HFFc6 (cell line): ENCODE data around the gene SLC25A21. TPM values are rescaled to one million over a fixed set of nuclear protein-coding genes. Genes with fewer than 3 reads are reported as not detected.
A peak's percentile ranks its signal among the peaks of the same experiment; 100 is the strongest.

Source experiments
- DNase-seq: peaks from one replicate; pipeline ENCODE4 v3.0.0-alpha.2; 2018
- H3K27ac Mint-ChIP-seq: 2 replicates; pipeline ENCODE4 v1.8.0; 2020; ENCODE audit warnings: mild to moderate bottlenecking, mixed read lengths
- H3K27me3 Mint-ChIP-seq: 2 replicates; pipeline ENCODE4 v1.8.0; 2021; ENCODE audit warnings: mild to moderate bottlenecking, moderate library complexity, mixed read lengths; ENCODE audit not compliant: insufficient read depth
- H3K36me3 Mint-ChIP-seq: 2 replicates; pipeline ENCODE4 v1.8.0; 2021; ENCODE audit warnings: low read depth, mixed read lengths
- H3K4me1 Mint-ChIP-seq: 2 replicates; pipeline ENCODE4 v1.8.0; 2020; ENCODE audit warnings: low read depth, mixed read lengths
- H3K4me3 Mint-ChIP-seq: 2 replicates; pipeline ENCODE4 v1.8.0; 2020; ENCODE audit warnings: mild to moderate bottlenecking, moderate library complexity, mixed read lengths
- H3K9me3 Mint-ChIP-seq: 2 replicates; pipeline ENCODE4 v1.8.0; 2020; ENCODE audit warnings: mild to moderate bottlenecking, mixed read lengths
- CTCF ChIP-seq: fragments of 200-600 bp; sonication (generic); IDR thresholded peaks from 2 replicates; pipeline ENCODE4 v1.5.0; 2021; ENCODE audit warnings: antibody characterized with exemption, mild to moderate bottlenecking
- total RNA-seq, 6 experiments: library from RNA; stranded (reverse); fragmentation: NEBNext Ultra II Directional; extraction: Animal tissue kit (Norgen Biotek cat#: 25700); gene quantifications; 2 replicates in 1 of 6; 3 replicates in 5 of 6; pipeline ENCODE4 v1.2.3, GENCODE V29; 2021

SLC25A21 gene
- total RNA-seq, 6 experiments from 2014 or later = 0.33 to 1.1 (median 0.47) TPM

GRCh38 chr14:36662543-36663403 lies 509.6 kb downstream of the SLC25A21 start:
- Mint-ChIP-seq H3K36me3 (peaks cover 5% of the 10 kb centered on the region; the same call in 1 of the 2 replicates), H3K27me3 (peaks cover 51% of the 10 kb centered on the region), H3K4me3 (peak overlapping the region; percentile 89), H3K9me3 (peaks cover 6% of the 10 kb centered on the region; the same call in 1 of the 2 replicates), H3K4me1 (peaks cover 30% of the 10 kb centered on the region), H3K27ac (no peak overlapping the region)
- TF ChIP-seq CTCF = no peak
- peak; percentile 37 for DNase-seq

GRCh38 chr14:36662258-36662542 lies 510.2 kb downstream of the SLC25A21 start:
- peaks cover 57% of the 10 kb centered on the region for H3K27me3 Mint-ChIP-seq

DNA sequence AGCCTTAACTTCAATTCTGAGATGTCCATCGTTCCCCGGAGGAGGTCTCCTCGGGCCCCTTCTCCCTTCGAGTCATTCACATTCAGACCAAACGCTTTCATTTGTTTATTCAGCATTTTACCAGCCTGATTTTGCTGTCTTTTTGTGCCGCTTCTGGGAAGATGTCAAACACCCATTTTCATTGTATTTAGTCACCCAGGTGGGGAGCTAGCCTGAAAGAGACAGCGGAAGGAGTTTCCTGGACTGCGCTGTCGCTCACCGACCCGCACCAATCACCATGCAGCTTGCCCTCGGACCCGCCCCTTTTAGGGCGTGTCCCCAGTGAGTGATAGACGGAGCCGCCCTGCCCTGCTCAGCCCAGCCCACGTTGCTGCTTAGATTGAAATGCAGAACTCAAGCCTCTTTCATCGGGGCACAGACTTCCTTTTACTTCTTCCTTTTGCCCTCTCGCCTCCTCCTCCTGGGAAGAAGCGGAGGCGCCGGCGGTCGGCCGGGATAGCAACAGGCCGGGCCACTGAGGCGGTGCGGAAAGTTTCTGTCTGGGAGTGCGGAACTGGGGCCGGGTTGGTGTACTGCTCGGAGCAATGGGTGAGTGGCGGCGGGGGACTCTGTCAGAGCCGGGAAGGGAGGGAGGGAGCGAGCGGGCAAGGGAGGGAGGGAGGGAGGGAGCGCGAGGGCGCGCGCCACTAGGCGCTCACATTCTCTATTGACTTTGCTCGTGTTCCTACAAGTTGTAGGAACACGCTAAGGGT lies 510.7 kb downstream of the SLC25A21 start, which contains the start of gene PAX9:
Gene PAX9 (plus strand): TSS at position 355 of the 752 bp plus-strand sequence. CDS start 230 bp downstream, at position 585.
- no peak within 1 kb of the TSS for H3K27ac Mint-ChIP-seq
- H3K4me3 Mint-ChIP-seq = peak within 1 kb of the TSS; percentile 89
- peaks cover 30% of the 10 kb centered on the region for H3K4me1 Mint-ChIP-seq
- peak; percentile 66 for DNase-seq
- H3K27me3 Mint-ChIP-seq = peaks cover 62% of the 10 kb centered on the region
- TF ChIP-seq CTCF = no peak
- peaks cover 5% of the 10 kb centered on the region; the same call in 1 of the 2 replicates for H3K36me3 Mint-ChIP-seq
- peaks cover 6% of the 10 kb centered on the region; the same call in 1 of the 2 replicates for H3K9me3 Mint-ChIP-seq

More at GRCh38 chr14:36662258-36662542, 510.2 kb downstream of the SLC25A21 start:
- no peak overlapping the region for H3K27ac Mint-ChIP-seq
- H3K4me3 Mint-ChIP-seq = peak overlapping the region; percentile 89
- H3K4me1 Mint-ChIP-seq = peaks cover 30% of the 10 kb centered on the region
- peaks cover 5% of the 10 kb centered on the region; the same call in 1 of the 2 replicates for H3K36me3 Mint-ChIP-seq
- H3K9me3 Mint-ChIP-seq = peaks cover 6% of the 10 kb centered on the region; the same call in 1 of the 2 replicates
- no peak for DNase-seq
- no peak for TF ChIP-seq CTCF

DNA sequence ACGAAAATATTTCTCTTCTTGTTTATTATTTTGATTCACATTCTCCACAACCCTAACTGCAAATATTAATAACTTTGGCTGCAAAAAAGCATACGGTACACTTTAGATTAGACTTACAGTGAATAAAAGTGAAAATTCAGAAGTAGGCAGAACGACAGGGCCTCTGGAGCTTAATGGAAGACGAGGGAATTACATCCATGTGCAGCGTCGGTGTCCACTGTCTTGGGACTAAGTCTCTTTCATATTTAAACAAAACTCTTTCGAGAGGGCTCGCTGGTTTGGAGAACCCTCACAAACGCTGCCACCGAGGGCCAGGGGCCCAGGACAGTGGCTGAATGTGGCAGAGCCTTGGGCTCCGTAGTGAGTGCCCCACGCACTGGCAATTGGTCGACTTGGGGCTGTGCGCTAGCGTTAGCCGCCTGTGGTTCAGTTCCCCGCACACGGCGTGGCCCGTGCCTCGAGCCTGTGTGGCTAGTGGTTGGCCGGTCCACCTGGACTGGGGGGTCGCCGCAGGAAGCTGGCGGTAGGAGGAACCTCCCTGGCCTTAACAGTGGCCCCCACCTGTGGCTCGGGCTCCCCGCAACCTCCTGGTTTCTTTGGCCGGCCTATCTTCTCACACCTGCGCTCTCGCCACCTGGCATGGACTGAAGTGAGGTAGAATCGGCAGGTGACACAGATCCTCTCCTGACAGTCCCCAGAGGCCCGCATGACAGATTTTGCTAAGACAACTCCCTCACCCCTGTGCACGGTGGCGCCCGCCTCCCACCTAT lies 511.5 kb downstream of the SLC25A21 start:
- Mint-ChIP-seq H3K36me3 (peaks cover 5% of the 10 kb centered on the region; the same call in 1 of the 2 replicates), H3K4me1 (peaks cover 30% of the 10 kb centered on the region), H3K27ac (no peak overlapping the region), H3K27me3 (peaks cover 68% of the 10 kb centered on the region), H3K9me3 (peaks cover 6% of the 10 kb centered on the region; the same call in 1 of the 2 replicates), H3K4me3 (peak overlapping the region; percentile 89)
- no peak for TF ChIP-seq CTCF
- no peak for DNase-seq
